ENCODE data around the gene LRP5.

- TF ChIP-seq CTCF (optimal IDR thresholded peaks at IDR 0.05 in 1 of 3, IDR thresholded peaks at IDR 0.05 in 1 of 3, conservative IDR thresholded peaks at IDR 0.05 in 1 of 3; ENCODE audit: extremely low read depth in 1 of 3, insufficient read depth in 2 of 3, low read length in 3 of 3) = no peak
- no peak for TF ChIP-seq EZH2 (IDR thresholded peaks at IDR 0.05; ENCODE audit: low read length)
Observed at GRCh38 chr11:68436985-68437926, 124.9 kb downstream of the LRP5 start.

Data from keratinocyte (primary cell).